PC-3 (cell line): Measurements from ENCODE around the gene RABGAP1.

Experiments used
- CTCF ChIP-seq: fragments of 300-600 bp; sonication (generic); conservative IDR thresholded peaks from 2 replicates; pipeline ENCODE4 v1.5.1; 2017; ENCODE audit warnings: antibody characterized with exemption, low read depth, mild to moderate bottlenecking, low read length
- EZH2 ChIP-seq: fragments of 300-600 bp; sonication (generic); IDR thresholded peaks from one replicate; pipeline ENCODE4 v1.6.1; 2017; ENCODE audit warnings: antibody characterized with exemption, mild to moderate bottlenecking, low read length; ENCODE audit not compliant: unreplicated experiment
- EZH2phosphoT487 ChIP-seq: fragments of 300-600 bp; sonication (generic); IDR thresholded peaks from 2 replicates; pipeline ENCODE4 v1.6.1; 2018; ENCODE audit warnings: mild to moderate bottlenecking, antibody characterized with exemption, low read length, borderline replicate concordance

GRCh38 chr9:122978601-122979000 is 37.8 kb downstream of the RABGAP1 start:
- TF ChIP-seq CTCF (no peak), EZH2phosphoT487 (no peak), EZH2 (no peak)
